Activated naive CD4-positive, alpha-beta T cell treated with anti-CD3 and anti-CD28 coated beads, Interleukin-2, amount 50 U/mL, for 72 hours (primary cell): ENCODE data around the gene INPP5A. TPM values are rescaled to one million over a fixed set of nuclear protein-coding genes. Genes with fewer than 3 reads are reported as not detected.

Source experiments
- ATAC-seq, 2 donors: fragments of 150-1000 bp; cut with Tn5 transposase; 2 replicates each; pipeline ENCODE4 v1.10.0; 2021; ENCODE audit warnings: mild to moderate bottlenecking in 2 of 2, moderate library complexity in 2 of 2
- DNase-seq, 2 donors: peaks; one replicate each; pipeline ENCODE4 v3.0.0; 2021 to 2022; ENCODE audit warnings: low spot score in 2 of 2
- H3K27ac Mint-ChIP-seq, 2 donors: one replicate each; pipeline ENCODE4 v1.8.0; 2022; ENCODE audit warnings: mild to moderate bottlenecking in 2 of 2, mixed read lengths in 2 of 2
- H3K36me3 Mint-ChIP-seq, 2 donors: one replicate each; pipeline ENCODE4 v1.8.0; 2022; ENCODE audit warnings: mixed read lengths in 2 of 2
- H3K9me3 Mint-ChIP-seq, 2 donors: one replicate each; pipeline ENCODE4 v1.8.0; 2022; ENCODE audit warnings: mixed read lengths in 2 of 2
- total RNA-seq, 2 donors: library from RNA; stranded (reverse); gene quantifications; one replicate each; pipeline ENCODE4 v1.2.3, GENCODE V29; 2022

INPP5A gene
- total RNA-seq, 2 donors from 2014 or later: 10.5 to 14.0 TPM

DNA sequence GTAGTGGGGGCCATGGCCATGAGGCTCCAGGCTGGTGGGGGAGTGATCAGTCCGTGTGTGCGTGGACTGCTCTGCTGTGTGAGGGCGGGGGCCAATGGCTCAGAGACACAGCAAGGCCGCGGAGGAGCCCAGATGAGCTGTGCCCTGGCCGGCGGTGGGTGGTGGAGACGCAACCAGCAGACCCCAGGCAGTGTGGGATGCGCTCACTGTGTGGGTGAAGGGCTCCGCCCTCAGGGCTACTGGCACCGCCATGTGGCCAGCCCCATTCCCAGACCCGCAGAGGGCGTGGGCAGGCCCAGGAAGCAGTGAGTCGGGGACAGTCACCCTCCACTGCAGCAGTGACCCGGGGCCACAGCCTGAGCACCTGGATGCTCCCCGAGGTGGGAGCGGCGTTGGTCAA lies 239.2 kb downstream of the INPP5A start:
- Mint-ChIP-seq H3K9me3 (no peaks in the 10 kb centered on the region), H3K36me3 (peaks cover 0 to 5% of the 10 kb centered on the region in 2 donors), H3K27ac (no peak overlapping the region)
- ATAC-seq (peak in 1 of 2 donors; percentile 20), DNase-seq (no peak)

DNA sequence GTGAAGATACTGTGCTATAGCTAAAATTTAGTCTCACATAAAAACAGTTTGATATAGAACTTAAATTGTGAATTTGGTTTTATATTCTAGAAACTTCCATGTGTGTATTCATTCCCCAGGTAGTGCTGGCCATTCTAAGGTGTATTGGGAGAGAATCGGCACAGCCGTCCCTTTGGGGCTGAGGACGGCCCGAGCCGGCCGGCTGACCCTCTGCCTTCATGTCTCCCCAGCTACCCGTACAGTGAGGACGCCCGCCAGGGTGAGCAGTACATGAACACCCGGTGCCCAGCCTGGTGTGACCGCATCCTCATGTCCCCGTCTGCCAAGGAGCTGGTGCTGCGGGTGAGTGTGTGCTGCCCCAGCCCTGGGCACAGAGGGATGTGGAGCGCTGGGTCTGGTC lies 239.9 kb downstream of the INPP5A start:
- Mint-ChIP-seq H3K9me3 (no peaks in the 10 kb centered on the region), H3K27ac (no peak overlapping the region), H3K36me3 (peaks cover 0 to 5% of the 10 kb centered on the region in 2 donors)
- DNase-seq: no peak
- no peak for ATAC-seq

DNA sequence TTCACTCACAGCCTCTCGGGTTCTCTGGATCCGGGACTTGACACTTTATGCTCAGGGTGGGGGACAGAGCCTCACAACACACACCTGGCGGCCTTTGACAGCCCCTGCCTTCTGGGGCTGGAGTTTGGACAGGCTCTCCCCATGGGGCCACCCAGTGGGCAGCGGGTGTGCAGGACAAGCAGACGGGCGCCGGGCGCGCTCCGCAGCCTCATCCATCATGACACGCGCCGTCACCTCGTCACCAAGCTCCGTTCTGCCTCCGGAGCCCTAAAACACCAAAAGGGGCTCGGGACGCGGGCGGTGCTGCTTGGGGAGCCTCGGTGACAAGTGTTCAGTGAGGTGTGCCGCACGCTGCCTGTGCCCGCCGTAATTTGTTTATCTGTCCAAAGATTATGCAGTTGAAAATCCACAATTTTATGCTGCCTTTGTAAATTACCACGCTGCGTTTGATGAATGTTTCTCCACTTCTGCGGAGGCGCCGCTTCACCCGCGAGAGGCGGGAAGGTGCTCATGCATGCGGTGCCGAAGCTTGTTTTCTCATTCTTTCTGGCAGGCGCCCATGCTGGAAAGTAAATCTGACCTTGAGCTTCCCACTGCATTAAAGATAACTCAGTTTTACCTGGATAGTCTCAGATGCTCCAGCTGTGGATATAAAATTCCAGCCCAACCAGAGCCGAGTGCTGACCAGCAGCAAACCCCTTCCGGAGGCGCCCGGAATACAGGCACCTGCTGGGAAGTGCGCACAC lies 242.1 kb downstream of the INPP5A start:
- H3K36me3 Mint-ChIP-seq: peaks cover 0 to 10% of the 10 kb centered on the region in 2 donors
- no peak for DNase-seq
- no peaks in the 10 kb centered on the region for H3K9me3 Mint-ChIP-seq
- no peak overlapping the region for H3K27ac Mint-ChIP-seq
- ATAC-seq: no peak

DNA sequence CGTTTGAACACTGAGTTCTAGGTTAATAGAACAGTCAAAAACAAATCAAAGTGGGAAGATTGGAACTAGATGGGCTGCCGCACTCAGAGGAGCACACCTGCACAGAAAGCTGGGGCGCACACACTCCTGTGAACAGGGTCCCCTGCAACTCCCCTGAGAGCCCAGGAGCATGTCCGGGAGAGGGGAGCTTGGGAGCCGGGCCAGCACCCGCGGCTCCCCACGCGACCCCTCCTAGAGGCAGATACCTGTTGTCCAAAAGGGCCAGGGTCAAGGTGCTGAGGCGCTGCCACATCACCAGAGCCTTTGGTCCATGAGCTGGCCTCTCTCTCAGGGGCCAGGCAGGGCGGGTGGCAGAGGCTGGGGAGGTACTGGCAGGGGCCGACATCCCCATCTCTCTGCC lies 242.8 kb downstream of the INPP5A start:
- DNase-seq (no peak), ATAC-seq (no peak)
- Mint-ChIP-seq H3K27ac (no peak overlapping the region), H3K36me3 (peaks cover 0 to 10% of the 10 kb centered on the region in 2 donors), H3K9me3 (no peaks in the 10 kb centered on the region)

GRCh38 chr10:132781556-132781955 lies 244.0 kb downstream of the INPP5A start:
- DNase-seq: no peak
- H3K9me3 Mint-ChIP-seq: no peaks in the 10 kb centered on the region
- no peak for ATAC-seq
- peaks cover 0 to 10% of the 10 kb centered on the region in 2 donors for H3K36me3 Mint-ChIP-seq
- no peak overlapping the region for H3K27ac Mint-ChIP-seq

DNA sequence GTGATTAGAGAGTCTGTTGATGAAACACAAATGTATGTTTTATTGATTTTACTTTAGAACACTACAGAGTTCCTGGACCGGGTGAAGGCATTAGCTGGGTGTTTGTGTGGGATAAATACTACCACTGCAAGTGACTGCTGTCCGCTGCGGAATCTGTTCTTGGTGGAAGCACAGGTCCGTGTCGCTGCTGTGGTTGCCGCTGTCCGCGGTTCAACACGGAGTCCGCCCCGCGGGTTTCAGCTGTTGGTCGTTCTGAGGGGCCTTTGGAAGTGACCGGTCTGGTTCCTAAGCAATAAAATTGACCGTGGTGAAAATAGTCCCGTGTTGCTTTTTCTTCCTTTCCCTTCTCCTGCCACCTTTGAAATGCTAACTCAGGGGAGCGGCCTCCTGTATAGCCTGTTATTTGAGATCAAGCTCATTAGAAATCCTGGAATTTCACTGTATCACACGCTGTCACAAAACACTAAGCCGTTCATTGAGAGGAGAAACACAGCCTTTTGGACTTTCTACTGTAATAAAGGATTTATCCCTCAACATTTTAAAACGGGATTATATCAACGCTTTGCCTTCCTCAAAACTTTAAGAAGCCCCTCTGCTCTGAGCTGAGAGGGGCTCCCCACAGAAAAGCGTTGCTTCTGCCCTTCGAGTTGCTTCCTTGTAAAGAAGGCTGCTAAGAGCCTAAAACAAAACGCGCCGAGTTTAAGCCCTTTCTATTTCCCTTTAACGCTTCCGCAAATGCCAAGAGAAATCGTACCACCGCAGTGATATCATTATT lies 245.8 kb downstream of the INPP5A start:
- Mint-ChIP-seq H3K36me3 (peaks cover 0 to 10% of the 10 kb centered on the region in 2 donors), H3K9me3 (no peaks in the 10 kb centered on the region), H3K27ac (peak overlapping the region in 1 of 2 donors; percentile 22)
- ATAC-seq: no peak
- DNase-seq: no peak

- Mint-ChIP-seq H3K9me3 (no peaks in the 10 kb centered on the region), H3K36me3 (peaks cover 0 to 10% of the 10 kb centered on the region in 2 donors), H3K27ac (peak overlapping the region in 1 of 2 donors; percentile 22)
- ATAC-seq (no peak), DNase-seq (no peak)
These were observed 246.6 kb downstream of the INPP5A start for GRCh38 chr10:132783940-132784865.

DNA sequence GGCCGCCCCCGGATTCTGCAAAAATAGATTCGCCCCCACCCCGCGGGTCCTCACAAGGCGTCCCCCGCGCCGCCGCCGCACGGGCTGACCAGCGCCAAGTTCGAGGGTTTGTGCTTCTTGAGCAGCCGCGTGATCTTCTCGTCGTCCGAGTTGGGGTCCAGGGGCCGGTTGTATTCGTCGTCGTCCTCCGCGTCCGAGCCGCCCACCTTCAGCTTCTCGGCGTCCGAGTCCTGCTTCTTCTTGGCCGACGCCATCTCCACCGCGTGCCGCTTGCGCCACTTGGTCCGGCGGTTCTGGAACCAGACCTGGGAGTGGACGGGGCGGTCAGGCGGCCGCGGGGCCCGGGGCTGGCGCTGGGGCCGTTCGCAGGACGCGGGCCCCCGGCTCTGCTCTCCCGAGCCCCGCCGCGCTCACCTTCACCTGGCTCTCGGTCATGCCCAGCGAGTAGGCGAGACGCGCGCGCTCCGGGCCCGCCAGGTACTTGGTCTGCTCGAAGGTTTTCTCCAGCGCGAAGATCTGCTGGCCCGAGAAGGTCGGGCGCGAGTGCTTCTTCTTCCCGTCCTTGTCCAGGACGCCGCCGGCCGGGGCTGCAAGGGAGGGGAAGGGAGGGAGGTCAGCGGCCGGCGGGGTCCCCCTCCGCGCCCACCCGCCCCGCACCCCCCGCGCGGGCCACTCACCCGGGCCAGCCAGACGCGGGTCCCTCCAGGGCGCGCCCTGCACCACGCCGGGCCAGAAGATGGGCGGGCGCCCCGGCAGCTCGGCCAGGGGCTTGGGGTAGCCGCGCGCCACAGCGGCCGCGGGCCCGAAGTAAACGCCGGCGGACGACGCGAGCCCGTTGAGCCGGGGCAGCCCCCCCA lies 247.5 kb downstream of the INPP5A start:
- Mint-ChIP-seq H3K9me3 (no peaks in the 10 kb centered on the region), H3K36me3 (peaks cover 0 to 7% of the 10 kb centered on the region in 2 donors), H3K27ac (no peak overlapping the region)
- ATAC-seq (no peak), DNase-seq (no peak)

DNA sequence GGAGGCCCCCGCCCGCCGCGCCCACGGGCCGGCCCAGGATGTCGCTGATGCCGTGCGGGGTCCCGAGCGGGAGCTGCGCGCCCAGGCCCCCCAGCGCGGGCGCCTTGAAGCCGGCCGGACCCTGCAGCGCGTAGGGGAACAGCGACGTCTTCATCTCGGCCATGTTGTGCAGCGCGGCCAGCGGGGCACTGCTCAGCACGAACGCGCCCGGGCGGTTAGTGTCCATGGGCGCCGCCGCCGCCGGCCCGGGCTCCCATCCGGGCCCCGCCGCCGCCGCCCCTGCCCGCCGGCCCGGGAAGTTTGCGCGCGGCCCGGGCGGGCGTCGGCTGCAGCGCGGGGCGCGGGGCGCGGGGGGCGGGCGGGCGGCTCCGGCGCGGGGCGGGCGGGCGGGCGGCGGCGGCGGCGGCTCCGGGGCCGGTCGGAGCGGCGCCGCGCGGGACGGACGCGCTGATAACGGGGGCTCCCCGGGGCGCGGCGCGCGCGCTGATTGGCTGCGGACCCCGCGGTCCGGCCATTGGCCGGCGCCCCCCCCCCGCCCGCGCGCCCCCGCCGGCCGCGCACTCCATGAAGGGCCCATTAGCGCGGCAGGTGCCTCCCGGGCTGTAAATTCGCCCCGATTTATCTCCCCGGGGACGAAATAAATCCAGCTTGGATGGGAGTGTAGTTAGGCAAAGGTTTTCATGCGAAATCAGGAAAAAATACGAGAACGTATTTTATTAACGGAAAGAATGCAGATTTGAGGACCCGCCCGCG lies 248.3 kb downstream of the INPP5A start, which contains the start of gene NKX6-2:
Gene NKX6-2, minus strand, starts transcription at position 425 of the 753 bp plus-strand sequence. Its CDS starts 199 bp downstream, at position 226.
- Mint-ChIP-seq H3K36me3 (peaks cover 0 to 5% of the 10 kb centered on the region in 2 donors), H3K9me3 (no peaks in the 10 kb centered on the region), H3K27ac (no peak within 1 kb of the TSS)
- DNase-seq: no peak
- no peak for ATAC-seq

GRCh38 chr10:132786476-132786883 lies 248.9 kb downstream of the INPP5A start:
- DNase-seq: no peak
- Mint-ChIP-seq H3K9me3 (no peaks in the 10 kb centered on the region), H3K36me3 (peaks cover 0 to 5% of the 10 kb centered on the region in 2 donors), H3K27ac (no peak overlapping the region)
- ATAC-seq: no peak

DNA sequence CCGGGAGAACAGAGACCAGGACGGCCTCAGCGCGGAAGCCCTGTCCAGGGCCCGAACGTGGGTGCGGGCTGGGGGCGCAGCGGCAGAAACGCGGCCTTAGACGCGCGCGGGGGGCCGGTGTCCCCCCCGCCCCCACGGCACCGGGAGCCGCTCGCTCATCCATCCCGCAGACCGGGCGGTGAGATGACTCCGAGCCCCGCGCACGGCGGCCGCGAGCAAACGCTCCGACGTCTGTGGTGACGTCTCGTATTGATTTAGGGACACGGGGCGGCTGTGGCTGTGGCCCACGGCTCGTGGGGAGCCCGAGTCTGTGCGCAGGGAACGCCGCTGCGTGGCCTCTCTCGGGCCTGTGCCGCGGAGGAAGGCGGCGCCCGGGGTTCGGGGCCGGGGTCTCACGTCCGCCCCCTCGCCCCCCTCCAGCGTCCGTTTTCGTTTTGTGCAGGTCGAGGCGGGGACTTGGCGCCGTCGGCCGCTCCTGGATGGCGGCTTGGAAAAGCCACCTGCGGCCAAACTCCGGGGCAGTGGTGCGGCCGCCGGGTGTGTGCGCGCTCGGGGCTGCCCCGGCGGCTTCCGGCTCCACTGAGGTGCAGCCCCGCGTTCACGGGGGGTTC lies 249.4 kb downstream of the INPP5A start:
- no peaks in the 10 kb centered on the region for H3K9me3 Mint-ChIP-seq

DNA sequence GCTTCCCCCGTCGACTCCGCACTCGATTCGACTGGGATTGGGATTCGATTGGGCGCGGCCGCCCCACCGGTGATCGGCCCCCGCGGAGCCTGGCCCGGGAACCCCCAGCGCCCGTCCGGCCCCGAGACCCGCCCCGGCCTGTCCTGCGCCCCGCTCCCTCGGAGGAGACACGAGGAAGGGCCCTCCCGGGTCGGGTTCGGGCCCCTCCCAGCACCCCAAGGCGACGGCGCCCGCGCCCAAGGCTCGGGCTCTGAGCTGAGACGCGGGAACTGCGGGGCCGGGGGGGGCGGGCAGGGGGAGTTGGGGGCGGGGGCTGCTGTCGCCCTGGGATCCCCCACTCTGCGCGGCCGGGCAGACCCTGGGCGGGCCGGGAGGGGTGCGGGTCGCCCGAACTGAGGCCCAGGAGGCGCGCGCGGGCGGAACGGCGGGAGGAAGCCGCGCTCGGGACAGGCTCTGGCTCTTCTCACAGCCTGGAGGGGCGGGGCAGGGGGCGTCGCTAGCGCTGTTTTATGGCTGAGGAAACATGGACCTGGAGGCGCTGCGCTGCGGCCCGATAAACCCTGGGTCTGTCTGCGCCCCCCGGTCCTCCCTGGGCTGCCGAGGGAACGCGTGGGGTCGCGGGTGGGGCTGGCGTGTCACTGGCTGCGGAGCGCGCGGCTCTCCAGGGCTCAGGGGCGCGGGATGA lies 250.1 kb downstream of the INPP5A start:
- DNase-seq (no peak), ATAC-seq (no peak)
- no peak overlapping the region for H3K27ac Mint-ChIP-seq
- H3K9me3 Mint-ChIP-seq: no peaks in the 10 kb centered on the region
- peaks cover 0 to 4% of the 10 kb centered on the region in 2 donors for H3K36me3 Mint-ChIP-seq

More for the DNA sequence above, 249.4 kb downstream of the INPP5A start:
- H3K36me3 Mint-ChIP-seq: peaks cover 0 to 5% of the 10 kb centered on the region in 2 donors
- DNase-seq (no peak), ATAC-seq (no peak)
- H3K27ac Mint-ChIP-seq: no peak overlapping the region

DNA sequence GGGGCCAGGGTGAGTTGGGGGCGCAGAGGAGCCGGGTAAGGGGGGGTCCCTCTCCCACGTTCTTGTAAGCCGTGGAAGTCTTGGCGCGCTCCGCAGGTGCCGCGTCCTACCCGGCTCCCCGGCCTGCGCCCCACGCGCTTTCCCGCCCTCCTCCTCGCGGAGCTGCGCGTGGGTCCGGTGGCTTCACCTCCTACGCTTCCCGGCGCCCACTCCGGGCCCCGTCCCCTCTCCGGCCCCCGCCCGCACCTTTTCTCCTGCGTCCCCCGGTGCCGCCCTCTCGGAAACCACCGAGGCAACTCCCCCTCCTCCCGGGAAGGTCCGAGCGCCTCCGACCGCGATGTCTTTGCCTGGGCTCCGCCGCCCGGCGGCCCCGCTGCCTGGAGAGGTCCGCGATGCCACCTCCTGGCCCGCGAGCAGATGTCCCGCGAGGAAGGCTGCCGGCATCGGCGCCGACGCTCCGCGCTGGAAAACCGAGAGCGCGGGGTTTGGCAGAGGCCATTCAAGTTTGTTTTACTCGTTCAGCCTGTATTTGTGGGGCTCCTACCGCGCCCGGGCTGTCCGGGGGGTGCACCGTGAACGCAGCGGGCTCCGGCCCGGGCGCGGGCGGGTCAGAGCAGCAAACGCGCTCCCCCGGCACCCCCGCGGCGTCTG lies 250.7 kb downstream of the INPP5A start:
- ATAC-seq (no peak), DNase-seq (no peak)
- H3K27ac Mint-ChIP-seq: no peak overlapping the region
- no peaks in the 10 kb centered on the region for H3K9me3 Mint-ChIP-seq
- H3K36me3 Mint-ChIP-seq: no peaks in the 10 kb centered on the region

- no peak for ATAC-seq
- H3K27ac Mint-ChIP-seq: no peak overlapping the region
- DNase-seq: no peak
- H3K9me3 Mint-ChIP-seq: no peaks in the 10 kb centered on the region
- no peaks in the 10 kb centered on the region for H3K36me3 Mint-ChIP-seq
These were observed 251.2 kb downstream of the INPP5A start for GRCh38 chr10:132788831-132789219.
